Transverse colon (tissue), 4 donors: ENCODE results near the gene LRFN5. TPM values are rescaled to one million over a fixed set of nuclear protein-coding genes. Genes with fewer than 3 reads are reported as not detected.

Experiments used
- DNase-seq: peaks from one replicate; pipeline ENCODE4 v3.0.0-alpha.2; 2019
- H3K27ac ChIP-seq, 4 donors: fragments of 200-600 bp; sonication (generic); 2 replicates each; pipeline ENCODE4 v1.5.1; 2016 to 2018; ENCODE audit warnings: inconsistent platforms in 4 of 4
- H3K27me3 ChIP-seq: fragments of 200-600 bp; sonication (generic); 2 replicates; pipeline ENCODE4 v1.5.1; 2017; ENCODE audit warnings: inconsistent platforms
- H3K36me3 ChIP-seq, 4 donors: fragments of 200-600 bp; sonication (generic); 2 replicates each; pipeline ENCODE4 v1.5.1; 2017 to 2019; ENCODE audit warnings: inconsistent platforms in 4 of 4
- H3K4me1 ChIP-seq, 4 donors: fragments of 200-600 bp; sonication (generic); 2 replicates each; pipeline ENCODE4 v1.5.1; 2017 to 2020; ENCODE audit warnings: inconsistent platforms in 4 of 4
- H3K4me3 ChIP-seq, 4 donors: fragments of 200-600 bp; sonication (generic); 1 replicate in 1 of 4; 2 replicates in 3 of 4; pipeline versions ENCODE4 v1.5.1 to v1.6.1; 2017 to 2019; ENCODE audit warnings: inconsistent platforms in 4 of 4
- H3K9me3 ChIP-seq, 2 donors: fragments of 200-600 bp; sonication (generic); 2 replicates each; pipeline ENCODE4 v1.5.1; 2017 to 2019; ENCODE audit warnings: inconsistent platforms in 2 of 2
- CTCF ChIP-seq, 5 experiments: fragments of 200-600 bp in 3 of 5; fragments of 450-650 bp in 2 of 5; sonication (generic) in 3 of 5; IDR thresholded peaks; 1 replicate in 2 of 5; 2 replicates in 3 of 5; pipeline ENCODE4 v1.5.1; 2016 to 2017; ENCODE audit warnings: antibody characterized with exemption in 5 of 5, inconsistent platforms in 3 of 5, mild to moderate bottlenecking in 2 of 5, moderate library complexity in 1 of 5
- EP300 ChIP-seq: sonication (generic); formaldehyde crosslinking; IDR thresholded peaks from one replicate; pipeline ENCODE4 v1.6.1; 2017; ENCODE audit warnings: antibody characterized with exemption, low read depth
- POLR2A ChIP-seq: fragments of 450-650 bp; IDR thresholded peaks from one replicate; pipeline ENCODE4 v1.6.1; 2016; ENCODE audit warnings: antibody characterized with exemption, mild to moderate bottlenecking, moderate library complexity
- POLR2AphosphoS5 ChIP-seq, 3 donors: sonication (generic); formaldehyde crosslinking; IDR thresholded peaks; one replicate each; pipeline ENCODE4 v1.6.1; 2016; ENCODE audit warnings: antibody characterized with exemption in 3 of 3
- WGBS, 2 donors: methylation state at CpG; one replicate each; pipeline ENCODE4 v1.1.5; 2018; ENCODE audit warnings: low coverage in 1 of 2; 5-methylcytosine and 5-hydroxymethylcytosine counted together
- in situ Hi-C, 4 donors: fragments of 200-750 bp; cut with MboI; loops; one replicate each; pipeline versions ENCODE4 v1.15.0 to v1.15.1; 2017; ENCODE audit warnings: low sequenced_read_pairs in 3 of 4, low pct_ligation_motif_present in 1 of 4, low pct_unique_long_range_greater_than_20kb in 1 of 4
- intact Hi-C: fragments of 100-400 bp; cut with DNase I; formaldehyde crosslinking; loops from one replicate; pipeline ENCODE4 v1.15.1; 2023; ENCODE audit warnings: low total_unique reads
- total RNA-seq, 4 donors: library from RNA; depleted of rRNA; stranded (reverse); fragments of >200 nt; gene quantifications; one replicate each; pipeline ENCODE4 v1.1.0, GENCODE V29; 2016

The LRFN5 gene
- total RNA-seq, 4 donors from 2014 or later = 0.40 to 4.5 (median 1.5) TPM

- in situ Hi-C loops = no loop called here
- intact Hi-C loops = no loop called here
- TF ChIP-seq CTCF (IDR thresholded peaks at IDR 0.05) (no peak), POLR2AphosphoS5 (IDR thresholded peaks at IDR 0.05) (no peak), POLR2A (no peak), EP300 (no peak)
- Histone ChIP-seq H3K27ac (no peak overlapping the region), H3K9me3 (no peaks in the 10 kb centered on the region), H3K36me3 (no peaks in the 10 kb centered on the region), H3K4me3 (no peak overlapping the region), H3K27me3 (no peaks in the 10 kb centered on the region), H3K4me1 (no peaks in the 10 kb centered on the region)
- no peak for DNase-seq
- WGBS, 2 donors = 83 to 90% methylated on average over 2 of the region's 2 CpGs
Measured at GRCh38 chr14:41913398-41913797, 306.7 kb downstream of the LRFN5 start.

GRCh38 chr14:41915732-41916131 lies 309.1 kb downstream of the LRFN5 start:
- no peaks in the 10 kb centered on the region for H3K9me3 ChIP-seq
- TF ChIP-seq CTCF (IDR thresholded peaks at IDR 0.05) = no peak
- no peak for TF ChIP-seq POLR2A
- no peak for TF ChIP-seq EP300
- no peak for TF ChIP-seq POLR2AphosphoS5 (IDR thresholded peaks at IDR 0.05)
- no peaks in the 10 kb centered on the region for H3K4me1 ChIP-seq
- H3K27me3 ChIP-seq = no peaks in the 10 kb centered on the region
- DNase-seq = no peak
- intact Hi-C loops = no loop called here
- H3K27ac ChIP-seq = no peak overlapping the region
- H3K4me3 ChIP-seq = no peak overlapping the region
- no peaks in the 10 kb centered on the region for H3K36me3 ChIP-seq
- in situ Hi-C loops = no loop called here

- H3K27ac ChIP-seq = no peak overlapping the region
- H3K4me1 ChIP-seq = no peaks in the 10 kb centered on the region
- no peaks in the 10 kb centered on the region for H3K27me3 ChIP-seq
- no peak overlapping the region for H3K4me3 ChIP-seq
- H3K36me3 ChIP-seq = no peaks in the 10 kb centered on the region
- intact Hi-C loops (no loop called here), in situ Hi-C loops (no loop called here)
- no peak for DNase-seq
- H3K9me3 ChIP-seq = no peaks in the 10 kb centered on the region
- no peak for TF ChIP-seq CTCF (IDR thresholded peaks at IDR 0.05)
- TF ChIP-seq POLR2A = no peak
Measured at GRCh38 chr14:41916313-41916712, 309.6 kb downstream of the LRFN5 start.

- Histone ChIP-seq H3K9me3 (no peaks in the 10 kb centered on the region), H3K36me3 (no peaks in the 10 kb centered on the region), H3K27ac (no peak overlapping the region), H3K4me1 (no peaks in the 10 kb centered on the region), H3K4me3 (no peak overlapping the region), H3K27me3 (no peaks in the 10 kb centered on the region)
- no peak for DNase-seq
- TF ChIP-seq POLR2A (no peak), POLR2AphosphoS5 (IDR thresholded peaks at IDR 0.05) (no peak), CTCF (IDR thresholded peaks at IDR 0.05) (no peak), EP300 (no peak)
- WGBS, 2 donors = 15 to 25% methylated on average over 2 of the region's 2 CpGs
- in situ Hi-C loops (no loop called here), intact Hi-C loops (no loop called here)
Measured at GRCh38 chr14:41925409-41925808, 318.7 kb downstream of the LRFN5 start.
